Caco-2 (cell line): ENCODE data around the gene VDR. TPM values are rescaled to one million over a fixed set of nuclear protein-coding genes. Genes with fewer than 3 reads are reported as not detected.

ENCODE experiments used
- BruUV-seq: library from RNA; stranded (reverse); fragments of 400-500 nt; replicated peaks from 2 replicates; lab custom pipeline; 2021; lab: Mats Ljungman, UMichigan
- CTCF ChIA-PET: fragments of 300-600 bp; sonication (Branson Sonifier 250); formaldehyde crosslinking; loops from one replicate; lab custom pipeline; 2022; ENCODE audit warnings: antibody characterized with exemption; lab: Charles Lee
- POLR2A ChIA-PET: fragments of 300-600 bp; sonication (Branson Sonifier 250); formaldehyde crosslinking; loops from one replicate; lab custom pipeline; 2022; ENCODE audit warnings: antibody characterized with exemption; lab: Charles Lee
- DNase-seq, 2 experiments: peaks; one replicate each; pipeline versions ENCODE4 v3.0.0 to v3.0.0-alpha.2; 2020 to 2022
- H3K27me3 ChIP-seq: replicated peaks from 2 replicates; pipeline ENCODE4 v1.6.0; 2011; ENCODE audit warnings: low read length; ENCODE audit not compliant: control insufficient read depth, insufficient read depth
- H3K36me3 ChIP-seq: 2 replicates; pipeline ENCODE4 v1.5.1; 2011; ENCODE audit warnings: low read length; ENCODE audit not compliant: control insufficient read depth, insufficient read depth
- H3K4me1 ChIP-seq: fragments of 250-450 bp; sonication (Bioruptor Pico); 2 replicates; pipeline ENCODE4 v1.5.1; 2020; ENCODE audit warnings: mild to moderate bottlenecking
- H3K4me3 ChIP-seq: 2 replicates; pipeline ENCODE4 v1.5.1; 2011; ENCODE audit warnings: low read depth, mild to moderate bottlenecking, control low read depth, low read length
- H3K9me3 ChIP-seq: fragments of 250-450 bp; sonication (Bioruptor Pico); 2 replicates; pipeline ENCODE4 v1.5.1; 2020; ENCODE audit warnings: mild to moderate bottlenecking, moderate library complexity
- H3K27ac Mint-ChIP-seq: one replicate; pipeline ENCODE4 v1.8.0; 2022; ENCODE audit warnings: mixed read lengths; ENCODE audit not compliant: unreplicated experiment
- H3K27me3 Mint-ChIP-seq: one replicate; pipeline ENCODE4 v1.8.0; 2022; ENCODE audit warnings: mixed read lengths; ENCODE audit not compliant: insufficient read depth, unreplicated experiment
- H3K36me3 Mint-ChIP-seq: one replicate; pipeline ENCODE4 v1.8.0; 2022; ENCODE audit warnings: mild to moderate bottlenecking, mixed read lengths; ENCODE audit not compliant: insufficient read depth, unreplicated experiment
- H3K4me1 Mint-ChIP-seq: one replicate; pipeline ENCODE4 v1.8.0; 2022; ENCODE audit warnings: low read depth, mixed read lengths; ENCODE audit not compliant: unreplicated experiment
- H3K4me3 Mint-ChIP-seq: one replicate; pipeline ENCODE4 v1.8.0; 2022; ENCODE audit warnings: mild to moderate bottlenecking, moderate library complexity, mixed read lengths; ENCODE audit not compliant: unreplicated experiment
- H3K9me3 Mint-ChIP-seq: one replicate; pipeline ENCODE4 v1.8.0; 2022; ENCODE audit warnings: mixed read lengths; ENCODE audit not compliant: unreplicated experiment
- CTCF ChIP-seq, 2 experiments: fragments of 200-600 bp in 1 of 2; IDR thresholded peaks; 1 replicate in 1 of 2; 2 replicates in 1 of 2; pipeline versions ENCODE4 v1.5.1 to v1.8.0; 2011 to 2022; ENCODE audit warnings: antibody characterized with exemption in 1 of 2, control low read depth in 1 of 2, inconsistent platforms in 1 of 2, low read depth in 1 of 2, low read length in 1 of 2, mild to moderate bottlenecking in 1 of 2, moderate library complexity in 1 of 2; ENCODE audit not compliant: insufficient read depth in 1 of 2, severe bottlenecking in 1 of 2, unreplicated experiment in 1 of 2
- intact Hi-C: fragments of 100-400 bp; cut with micrococcal nuclease; formaldehyde crosslinking; loops from one replicate; pipeline ENCODE4 v1.10.0; 2022; ENCODE audit not compliant: unreplicated experiment
- total RNA-seq: library from RNA; stranded (reverse); gene quantifications from 2 replicates; pipeline ENCODE4 v1.2.3, GENCODE V29; 2022

The VDR gene
- total RNA-seq, 1 experiment from 2014 or later = 15.4 TPM

- DNase-seq = no peak
- H3K36me3 ChIP-seq = no peaks in the 10 kb centered on the region
- no peak for TF ChIP-seq CTCF (IDR thresholded peaks at IDR 0.05; ENCODE audit: insufficient read depth in 1 of 2, low read depth in 1 of 2, low read length in 1 of 2, severe bottlenecking in 1 of 2, unreplicated experiment in 1 of 2)
- intact Hi-C loops = no loop called here
- Mint-ChIP-seq H3K4me1 (no peaks in the 10 kb centered on the region), H3K36me3 (peaks cover 5% of the 10 kb centered on the region), H3K9me3 (no peaks in the 10 kb centered on the region), H3K27me3 (no peaks in the 10 kb centered on the region), H3K4me3 (no peak overlapping the region), H3K27ac (no peak overlapping the region)
- ChIA-PET POLR2A (no interaction called here), CTCF (no interaction called here)
- no peaks in the 10 kb centered on the region for H3K27me3 ChIP-seq
- H3K4me3 ChIP-seq = no peak overlapping the region
- BruUV-seq = no TSS peak
- H3K9me3 ChIP-seq = no peaks in the 10 kb centered on the region
- no peaks in the 10 kb centered on the region for H3K4me1 ChIP-seq
These were observed 37.3 kb downstream of the VDR start for GRCh38 chr12:47867495-47867941.

- Histone ChIP-seq H3K4me1 (no peaks in the 10 kb centered on the region; the same call in 1 of the 2 replicates), H3K9me3 (no peaks in the 10 kb centered on the region), H3K4me3 (no peak overlapping the region), H3K27me3 (no peaks in the 10 kb centered on the region), H3K36me3 (no peaks in the 10 kb centered on the region)
- ChIA-PET CTCF (no interaction called here), POLR2A (no interaction called here)
- no peak for TF ChIP-seq CTCF (IDR thresholded peaks at IDR 0.05; ENCODE audit: insufficient read depth in 1 of 2, low read depth in 1 of 2, low read length in 1 of 2, severe bottlenecking in 1 of 2, unreplicated experiment in 1 of 2)
- no peak overlapping the region for H3K27ac Mint-ChIP-seq
- H3K4me1 Mint-ChIP-seq = no peaks in the 10 kb centered on the region
- intact Hi-C loops = no loop called here
- no peak overlapping the region for H3K4me3 Mint-ChIP-seq
- no peak for DNase-seq
- H3K36me3 Mint-ChIP-seq = peaks cover 5% of the 10 kb centered on the region
- no peaks in the 10 kb centered on the region for H3K27me3 Mint-ChIP-seq
- H3K9me3 Mint-ChIP-seq = no peaks in the 10 kb centered on the region
- no TSS peak for BruUV-seq
These were observed 40.1 kb downstream of the VDR start for GRCh38 chr12:47864646-47865235.

- Mint-ChIP-seq H3K4me1 (no peaks in the 10 kb centered on the region), H3K4me3 (no peak overlapping the region), H3K27me3 (no peaks in the 10 kb centered on the region), H3K27ac (no peak overlapping the region), H3K36me3 (peaks cover 5% of the 10 kb centered on the region), H3K9me3 (no peaks in the 10 kb centered on the region)
- ChIA-PET POLR2A (no interaction called here), CTCF (no interaction called here)
- DNase-seq = no peak
- no peak for TF ChIP-seq CTCF (IDR thresholded peaks at IDR 0.05; ENCODE audit: insufficient read depth in 1 of 2, low read depth in 1 of 2, low read length in 1 of 2, severe bottlenecking in 1 of 2, unreplicated experiment in 1 of 2)
- intact Hi-C loops = no loop called here
- H3K27me3 ChIP-seq = no peaks in the 10 kb centered on the region
- BruUV-seq = no TSS peak
- H3K36me3 ChIP-seq = no peaks in the 10 kb centered on the region
- H3K4me3 ChIP-seq = no peak overlapping the region
- no peaks in the 10 kb centered on the region; the same call in 1 of the 2 replicates for H3K4me1 ChIP-seq
- no peaks in the 10 kb centered on the region for H3K9me3 ChIP-seq
These were observed 40.8 kb downstream of the VDR start for GRCh38 chr12:47863985-47864384.
